Activated CD4-positive, alpha-beta T cell treated with anti-CD3 and anti-CD28 coated beads, Interleukin-2, amount 50 U/mL, for 4 hours (primary cell): ENCODE data around the gene CDK14.

Source experiments
- DNase-seq, 2 experiments: peaks; one replicate each; pipeline ENCODE4 v3.0.0-alpha.2; 2020

CDK14 gene

DNA sequence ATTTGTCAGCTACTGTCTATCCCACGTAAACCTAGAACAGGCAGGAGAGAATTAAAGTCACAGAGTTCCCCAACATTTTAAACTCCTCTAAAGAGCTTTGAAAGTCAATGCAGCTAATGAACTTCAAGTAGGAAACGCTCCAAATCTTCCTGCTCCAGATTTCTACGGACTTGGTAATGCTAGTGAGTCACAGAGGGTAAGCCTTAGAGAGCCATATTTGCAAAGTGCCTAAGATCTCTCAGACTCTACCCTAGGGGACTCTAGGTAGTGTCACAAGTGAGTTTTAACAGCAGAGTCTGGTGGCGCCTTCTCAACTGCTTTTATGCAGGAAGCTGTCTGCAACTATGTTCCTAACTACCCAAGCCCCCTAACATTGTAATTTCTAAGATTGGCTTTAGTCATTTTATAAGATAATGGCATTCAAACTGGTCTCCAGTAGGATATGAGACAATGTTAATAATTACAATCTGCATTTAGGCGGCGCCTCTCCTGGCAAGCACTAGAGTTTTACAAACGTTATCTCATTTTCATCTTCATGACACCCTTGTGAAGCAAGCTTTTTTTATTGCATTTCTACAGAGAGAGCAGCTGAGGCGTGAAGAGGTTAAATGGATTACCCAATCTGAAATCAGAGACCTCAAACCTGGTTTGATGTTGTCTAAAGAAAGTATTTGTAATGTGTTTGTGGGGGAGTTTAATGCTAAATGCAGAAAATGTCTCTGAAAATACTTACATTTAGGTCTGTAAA is 646.1 kb downstream of the CDK14 start:
- DNase-seq = no peak

- no peak for DNase-seq
Observed at GRCh38 chr7:91243591-91244301, 647.6 kb downstream of the CDK14 start.

GRCh38 chr7:91247500-91247899 is 651.4 kb downstream of the CDK14 start:
- no peak for DNase-seq

GRCh38 chr7:91248996-91249395 is 652.9 kb downstream of the CDK14 start:
- no peak for DNase-seq

DNA sequence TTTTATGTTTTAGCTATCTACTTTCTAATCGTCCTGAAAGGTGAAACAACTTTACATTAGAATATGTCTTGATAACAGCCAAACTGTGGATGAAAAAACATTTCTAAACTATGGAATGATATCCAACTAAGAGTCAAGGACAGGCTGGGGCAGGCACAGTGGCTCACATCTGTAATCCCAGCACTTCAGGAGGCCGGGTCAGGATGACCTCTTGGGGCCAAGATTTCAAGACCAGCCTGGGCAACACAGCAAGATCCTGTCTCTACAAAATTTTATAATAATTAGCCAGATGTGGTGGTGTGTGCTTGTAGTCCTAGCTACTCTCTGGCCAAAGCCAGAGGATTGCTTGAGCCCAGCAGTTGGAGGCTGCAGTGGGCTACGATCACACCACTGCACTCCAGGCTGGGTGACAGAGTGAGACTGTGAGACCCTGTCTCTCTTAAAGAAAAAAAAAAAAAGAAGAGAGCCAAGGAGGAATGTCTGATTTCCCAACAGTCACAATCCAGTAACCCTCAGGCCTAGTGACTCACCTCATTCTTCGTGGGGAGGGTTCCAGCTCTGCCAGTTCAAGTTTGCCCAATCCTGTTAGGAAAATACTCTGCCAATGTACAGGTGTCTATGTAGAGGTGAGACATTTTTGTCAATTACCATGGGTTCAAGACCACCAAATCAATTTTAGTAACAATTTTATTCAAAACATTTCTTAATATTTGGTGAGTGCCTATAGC is 653.5 kb downstream of the CDK14 start:
- DNase-seq = no peak

DNA sequence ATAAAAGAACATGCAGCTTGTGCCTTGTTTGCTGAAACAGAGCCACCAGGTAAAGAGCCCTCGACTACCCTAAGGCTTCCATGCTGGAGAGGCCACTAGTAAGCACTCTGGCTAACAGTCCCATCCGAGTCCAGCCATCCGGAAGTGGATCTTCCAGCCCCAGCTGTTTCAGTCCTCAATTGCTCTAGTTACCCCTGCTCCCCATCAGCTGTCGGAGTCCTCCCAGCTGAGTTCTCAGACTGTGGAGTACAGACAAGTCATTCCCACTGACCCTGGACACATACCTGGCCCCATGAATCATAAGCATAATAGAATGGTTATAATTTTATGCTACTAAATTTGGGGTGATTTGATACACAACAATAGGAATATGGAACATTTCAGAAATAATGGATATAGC is 654.6 kb downstream of the CDK14 start:
- no peak for DNase-seq

DNA sequence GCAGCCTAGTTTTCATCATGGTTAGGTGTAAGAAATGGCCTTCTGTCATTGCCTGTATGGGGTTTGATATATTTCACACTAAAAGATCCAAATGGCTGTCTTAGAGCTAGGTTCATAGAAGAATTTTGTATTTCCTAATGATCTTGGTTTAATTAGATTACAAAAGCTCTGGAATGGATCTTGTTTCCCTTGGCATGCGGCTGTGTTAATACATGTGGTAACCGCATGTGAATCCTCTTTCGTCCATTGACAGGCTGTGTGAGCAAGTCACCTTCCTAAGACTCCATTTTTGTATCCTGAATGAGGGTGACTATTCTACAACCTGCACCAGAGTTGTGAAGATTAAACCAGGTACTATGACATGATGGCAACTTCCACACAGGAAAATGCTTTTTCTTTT is 655.8 kb downstream of the CDK14 start:
- DNase-seq = no peak
